Prostate gland (tissue), 2 donors: ENCODE results near the gene CCNI2.

Experiments used
- POLR2A ChIP-seq: fragments of 450-650 bp; IDR thresholded peaks from one replicate; pipeline ENCODE4 v1.6.1; 2016; ENCODE audit warnings: antibody characterized with exemption, mild to moderate bottlenecking
- TF ChIP-seq, protein P1 (sequence below), 4 experiments: fragments of 200-600 bp in 2 of 4; fragments of 450-650 bp in 2 of 4; sonication (generic) in 2 of 4; IDR thresholded peaks; 1 replicate in 3 of 4; 2 replicates in 1 of 4; pipeline ENCODE4 v1.5.1; 2016 to 2019; ENCODE audit warnings: antibody characterized with exemption in 4 of 4, mild to moderate bottlenecking in 2 of 4, moderate library complexity in 2 of 4

DNA sequence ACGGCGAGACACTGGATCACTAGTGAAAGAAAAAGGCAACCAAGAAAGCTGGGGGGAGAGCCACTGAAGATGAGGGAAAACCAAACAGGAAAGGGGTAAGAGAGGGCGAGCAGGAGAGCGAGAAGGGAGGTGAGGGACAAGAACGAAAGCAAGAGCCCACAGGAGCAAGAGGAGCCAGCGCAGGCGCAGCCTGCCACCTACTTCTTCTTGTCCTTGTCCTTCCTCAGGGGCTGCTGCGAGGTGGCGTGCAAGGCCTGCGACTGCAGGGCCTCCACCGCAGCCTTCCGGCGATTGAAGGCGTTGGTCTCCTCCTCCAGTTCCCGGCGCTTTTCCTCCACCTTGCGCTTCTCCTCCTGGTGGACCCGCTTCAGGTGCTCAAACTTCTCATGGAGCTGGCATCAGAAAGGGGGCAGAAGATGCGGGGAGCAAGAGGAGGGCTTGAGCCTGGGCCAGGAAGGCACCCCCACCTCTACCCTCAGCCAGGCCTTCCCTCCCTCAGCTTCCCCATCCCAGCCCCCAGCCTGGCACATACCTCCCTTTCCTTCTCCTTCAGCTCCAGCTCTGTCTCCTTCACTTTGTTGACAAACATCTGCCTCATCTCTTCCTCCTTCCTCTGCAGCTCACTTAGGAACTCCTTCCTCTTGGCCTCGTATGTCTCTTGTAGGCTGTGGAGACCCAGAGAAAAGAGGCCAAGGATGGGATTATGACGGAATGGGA, 13.5 kb downstream of the CCNI2 start:
- TF ChIP-seq POLR2A: no peak
- TF ChIP-seq, protein P1, sequence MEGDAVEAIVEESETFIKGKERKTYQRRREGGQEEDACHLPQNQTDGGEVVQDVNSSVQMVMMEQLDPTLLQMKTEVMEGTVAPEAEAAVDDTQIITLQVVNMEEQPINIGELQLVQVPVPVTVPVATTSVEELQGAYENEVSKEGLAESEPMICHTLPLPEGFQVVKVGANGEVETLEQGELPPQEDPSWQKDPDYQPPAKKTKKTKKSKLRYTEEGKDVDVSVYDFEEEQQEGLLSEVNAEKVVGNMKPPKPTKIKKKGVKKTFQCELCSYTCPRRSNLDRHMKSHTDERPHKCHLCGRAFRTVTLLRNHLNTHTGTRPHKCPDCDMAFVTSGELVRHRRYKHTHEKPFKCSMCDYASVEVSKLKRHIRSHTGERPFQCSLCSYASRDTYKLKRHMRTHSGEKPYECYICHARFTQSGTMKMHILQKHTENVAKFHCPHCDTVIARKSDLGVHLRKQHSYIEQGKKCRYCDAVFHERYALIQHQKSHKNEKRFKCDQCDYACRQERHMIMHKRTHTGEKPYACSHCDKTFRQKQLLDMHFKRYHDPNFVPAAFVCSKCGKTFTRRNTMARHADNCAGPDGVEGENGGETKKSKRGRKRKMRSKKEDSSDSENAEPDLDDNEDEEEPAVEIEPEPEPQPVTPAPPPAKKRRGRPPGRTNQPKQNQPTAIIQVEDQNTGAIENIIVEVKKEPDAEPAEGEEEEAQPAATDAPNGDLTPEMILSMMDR (IDR thresholded peaks at IDR 0.05): no peak
